Measurements from ENCODE around the gene ARG2.
"Not testable (repeated sequence)": the region's sequence is repeated elsewhere in the genome, so short reads cannot be mapped to it uniquely, and the experiment has no call there.

Gene ARG2

GRCh38 chr14:67586369-67586768 lies 33.4 kb upstream of the ARG2 start:
- no peak for DNase-seq (ENCODE audit: low read depth)

- DNase-seq (ENCODE audit: low read depth): no peak
These were observed 30.4 kb upstream of the ARG2 start for GRCh38 chr14:67589204-67589770.

GRCh38 chr14:67593650-67594049 lies 26.1 kb upstream of the ARG2 start:
- not testable (repeated sequence) for DNase-seq (ENCODE audit: low read depth)

GRCh38 chr14:67595392-67595791 lies 24.3 kb upstream of the ARG2 start:
- DNase-seq (ENCODE audit: low read depth): no peak

- DNase-seq (ENCODE audit: low read depth): no peak
These were observed 19.8 kb upstream of the ARG2 start, which contains the start of gene PIGH for GRCh38 chr14:67599698-67600561. Gene PIGH, minus strand, starts transcription at chr14:67600268. Its CDS starts 65 bp downstream, at chr14:67600203.

- DNase-seq (ENCODE audit: low read depth): not testable (repeated sequence)
These were observed 19.2 kb upstream of the ARG2 start for GRCh38 chr14:67600562-67600974.

DNA sequence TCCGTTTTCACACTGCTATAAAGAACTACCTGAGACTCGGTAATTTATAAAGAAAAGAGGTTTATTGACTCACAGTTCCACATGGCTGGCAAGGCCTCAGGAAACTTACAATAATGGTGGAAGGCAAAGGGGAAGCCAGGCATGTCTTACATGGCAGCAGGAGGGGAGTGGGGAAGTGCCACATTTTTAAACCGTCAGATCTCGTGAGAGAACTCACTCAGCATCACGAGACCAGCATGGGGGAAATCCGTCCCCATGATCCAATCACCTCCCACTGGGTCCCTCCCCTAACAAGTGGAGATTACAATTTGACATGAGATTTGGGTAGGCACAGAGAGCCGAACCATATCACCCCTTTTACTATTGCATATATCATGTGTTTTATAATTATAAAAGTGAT lies 17.6 kb upstream of the ARG2 start:
- DNase-seq (ENCODE audit: low read depth): no peak

DNA sequence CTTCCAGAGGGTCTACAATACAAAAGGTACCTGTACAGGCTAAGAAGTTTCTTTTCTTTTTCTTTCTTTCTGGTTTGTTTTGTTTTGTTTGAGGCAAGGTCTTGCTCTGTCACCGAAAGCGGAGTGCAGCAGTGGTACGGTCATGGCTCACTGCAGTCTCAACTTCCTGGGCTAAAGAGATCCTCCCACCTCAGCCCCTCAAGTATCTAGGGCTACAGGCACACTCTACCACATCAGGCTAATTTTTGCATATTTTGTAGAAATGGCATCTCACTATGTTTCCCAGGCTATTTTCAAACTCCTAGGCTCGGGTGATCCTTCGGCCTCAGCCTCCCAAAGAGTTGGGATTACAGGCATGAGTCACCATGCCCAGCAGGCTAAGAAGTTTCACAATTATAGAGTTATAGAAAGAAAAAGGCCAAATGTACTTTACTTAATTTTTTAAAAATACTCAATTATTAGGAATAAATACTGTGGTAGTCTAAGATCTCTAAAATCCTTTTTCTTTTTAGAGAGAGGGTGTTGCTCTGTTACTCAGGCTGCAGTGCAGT lies 16.6 kb upstream of the ARG2 start:
- DNase-seq (ENCODE audit: low read depth): no peak

DNA sequence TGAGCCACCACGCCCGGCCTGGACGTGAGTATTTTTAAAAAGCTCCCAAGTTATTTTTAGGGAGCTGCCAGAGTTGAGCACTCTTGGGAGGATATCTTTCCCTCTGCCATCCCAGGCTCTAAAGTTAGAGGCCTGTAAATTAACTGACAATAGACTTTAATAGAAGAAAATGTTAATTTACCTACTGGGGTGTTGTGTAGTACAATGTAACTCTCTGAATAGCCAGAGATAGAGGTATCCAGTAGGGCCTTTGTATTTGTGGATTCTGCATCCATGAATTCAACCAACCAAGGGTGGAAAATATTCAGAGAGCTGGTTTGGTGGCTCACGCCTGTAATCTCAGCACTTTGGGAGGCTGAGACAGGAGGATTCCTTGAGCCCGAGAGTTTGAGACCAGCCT lies 12.1 kb upstream of the ARG2 start:
- DNase-seq (ENCODE audit: low read depth): no peak

GRCh38 chr14:67609642-67610310 lies 9.9 kb upstream of the ARG2 start:
- DNase-seq (ENCODE audit: low read depth): no peak

GRCh38 chr14:67610491-67610890 lies 9.2 kb upstream of the ARG2 start:
- DNase-seq (ENCODE audit: low read depth): no peak

DNA sequence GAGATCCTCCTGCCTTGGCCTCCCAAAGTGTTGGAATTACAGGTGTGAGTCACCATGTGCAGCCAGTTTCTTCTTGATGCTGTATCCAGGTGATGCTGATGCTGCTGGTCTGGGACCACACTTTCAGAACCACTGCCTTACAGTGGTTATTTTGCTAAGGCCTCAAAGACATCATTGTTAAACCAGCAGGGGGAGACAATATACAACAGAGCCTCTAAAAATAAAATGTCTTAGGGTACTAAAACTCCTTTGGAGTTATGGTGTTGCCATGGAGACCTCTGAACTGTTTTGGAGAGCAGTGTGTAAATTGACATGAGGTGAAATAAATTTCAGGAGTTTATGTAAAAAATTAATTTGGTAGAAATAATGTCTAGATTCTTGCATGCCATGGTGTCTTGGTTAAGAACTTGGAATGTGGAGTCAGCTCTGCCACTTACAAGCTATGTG lies 1.1 kb upstream of the ARG2 start:
- peak; percentile 61 for DNase-seq (ENCODE audit: low read depth)

DNA sequence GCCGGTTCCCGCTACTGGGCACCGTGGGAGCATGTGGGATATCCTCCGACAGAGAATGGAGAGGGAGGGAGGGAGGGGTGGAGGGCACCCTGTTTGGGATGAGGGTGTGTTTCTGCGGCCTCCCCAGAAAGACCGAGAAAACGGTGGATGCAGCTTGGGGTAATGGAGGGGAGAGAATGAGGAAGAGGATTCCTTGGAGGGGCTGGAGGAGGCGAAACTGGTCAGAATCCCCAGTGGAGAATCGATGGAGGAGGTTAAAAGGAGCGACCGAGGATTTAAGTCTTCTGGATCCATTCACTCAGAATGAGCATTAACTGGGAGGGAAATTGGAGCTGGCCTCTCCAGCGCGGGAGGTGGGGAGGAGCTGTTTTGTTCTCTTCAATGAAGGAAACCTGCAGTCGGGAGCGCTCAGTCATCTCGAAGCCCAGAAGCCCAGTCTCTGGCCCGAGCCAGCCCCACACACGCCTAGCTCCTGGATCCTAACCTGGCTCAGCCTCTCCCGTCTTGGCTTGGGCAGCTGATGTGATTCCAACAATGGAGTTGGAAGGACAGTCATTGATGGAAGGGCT lies 581 bp downstream of the ARG2 start:
- no peak for DNase-seq (ENCODE audit: low read depth)

GRCh38 chr14:67622675-67623074 lies 3.0 kb downstream of the ARG2 start:
- DNase-seq (ENCODE audit: low read depth): peak; percentile 40

- no peak for DNase-seq (ENCODE audit: low read depth)
These were observed 3.4 kb downstream of the ARG2 start for GRCh38 chr14:67623114-67623513.

DNA sequence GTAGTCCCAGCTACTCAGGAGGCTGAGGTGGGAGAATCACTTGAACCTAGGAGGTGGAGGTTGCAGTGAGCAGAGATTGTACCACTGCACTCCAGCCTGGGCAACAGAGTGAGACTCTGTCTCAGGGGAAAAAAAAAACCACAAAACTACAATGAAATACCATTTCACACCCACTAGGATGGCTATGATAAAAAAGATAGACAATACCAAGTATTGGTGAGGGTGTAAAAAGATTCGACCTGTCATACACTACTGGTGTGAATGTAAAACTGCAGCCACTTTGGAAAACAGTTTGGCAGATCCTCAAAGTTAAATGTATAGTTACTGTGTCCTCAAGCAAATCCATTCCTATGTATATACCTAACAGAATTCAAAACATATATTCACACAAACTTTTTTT lies 6.4 kb downstream of the ARG2 start:
- not testable (repeated sequence) for DNase-seq (ENCODE audit: low read depth)

- DNase-seq (ENCODE audit: low read depth): no peak
These were observed 7.8 kb downstream of the ARG2 start for GRCh38 chr14:67627519-67627918.

GRCh38 chr14:67630186-67630585 lies 10.5 kb downstream of the ARG2 start:
- no peak for DNase-seq (ENCODE audit: low read depth)

DNA sequence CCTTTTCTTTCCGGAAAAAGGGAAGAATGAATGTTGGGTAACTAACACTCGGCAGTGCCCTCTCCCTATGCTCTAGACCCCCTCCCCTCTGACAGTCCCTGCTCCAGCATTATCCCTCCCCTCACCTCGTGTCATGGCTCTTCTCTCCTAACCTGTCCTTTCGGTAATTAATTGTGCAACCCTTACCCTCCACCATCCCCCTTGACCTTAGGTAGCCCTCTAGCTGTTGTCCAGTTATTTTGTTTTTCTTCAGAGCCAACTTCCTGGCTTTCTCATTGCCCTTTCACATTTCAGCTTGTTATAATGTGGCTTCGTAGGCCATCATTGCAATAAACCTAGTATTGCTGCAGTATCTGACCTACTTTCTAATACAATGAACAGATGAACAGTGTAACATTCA lies 11.2 kb downstream of the ARG2 start:
- DNase-seq (ENCODE audit: low read depth): no peak

DNA sequence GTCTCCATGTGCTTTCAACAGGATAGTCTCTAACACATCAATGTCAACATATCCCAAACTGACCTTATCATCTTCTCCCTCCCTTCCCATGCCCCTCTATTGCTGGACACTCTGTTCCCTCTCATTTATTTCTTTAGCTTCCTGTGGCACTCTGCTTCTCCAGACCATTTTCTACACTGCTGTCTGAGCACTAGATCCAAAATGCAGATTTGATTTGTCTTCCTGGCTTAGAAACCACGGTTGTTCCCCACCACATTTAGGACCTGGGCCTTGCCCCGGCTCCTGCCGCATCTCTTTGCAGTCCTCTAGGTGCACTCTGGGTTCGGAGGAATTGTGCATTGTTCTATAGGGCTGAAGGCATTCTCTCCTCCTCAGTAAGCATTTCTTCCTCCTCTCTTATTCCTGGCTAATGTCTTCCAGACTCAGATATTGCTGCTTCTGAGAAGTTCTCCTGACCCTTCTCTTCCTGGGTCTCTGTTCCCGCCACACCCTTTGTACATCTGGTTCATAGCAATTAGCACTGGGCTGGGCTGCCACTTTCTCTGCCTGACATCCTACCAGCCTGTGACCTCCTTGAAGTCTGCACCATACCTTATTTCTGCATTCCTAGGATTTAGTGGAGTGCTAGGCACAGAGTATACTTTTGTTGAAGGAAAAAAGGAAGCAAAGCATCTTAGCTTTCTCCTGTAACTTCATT lies 13.9 kb downstream of the ARG2 start:
- DNase-seq (ENCODE audit: low read depth): no peak

DNA sequence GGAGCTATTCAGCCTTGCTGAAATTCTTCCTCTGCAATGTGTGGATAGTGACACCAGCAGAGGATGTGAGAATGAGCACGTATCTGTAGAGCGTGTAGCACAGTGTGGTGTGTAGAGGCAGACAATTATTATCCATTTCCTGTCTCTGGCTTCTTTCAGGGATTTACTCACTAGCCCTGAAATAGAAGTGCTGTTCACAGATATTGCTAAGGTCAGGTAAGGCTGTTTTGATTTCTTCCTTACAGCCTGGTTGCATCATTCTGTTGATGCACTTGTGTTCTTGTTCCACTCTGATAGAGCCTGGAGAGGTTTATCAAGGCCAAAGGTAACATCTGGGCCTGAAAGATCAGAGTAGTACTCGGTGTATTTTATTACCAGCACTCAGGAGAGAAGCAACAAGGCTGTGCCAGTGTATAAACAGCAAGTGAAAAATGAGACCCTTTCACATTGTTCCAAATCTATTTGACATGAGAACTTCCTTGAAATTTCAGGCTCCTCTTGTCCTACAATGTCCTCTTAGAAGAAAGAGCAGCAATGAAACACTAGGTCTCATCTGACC lies 16.7 kb downstream of the ARG2 start:
- no peak for DNase-seq (ENCODE audit: low read depth)
